HG02588 (cell line): ENCODE measurements around the gene CNNM1.

Experiments
- ATAC-seq: cut with Tn5 transposase; IDR thresholded peaks from one replicate; pipeline ENCODE4 v1.9.1; 2021; ENCODE audit warnings: mild to moderate bottlenecking, moderate library complexity; ENCODE audit not compliant: unreplicated experiment

Gene CNNM1

DNA sequence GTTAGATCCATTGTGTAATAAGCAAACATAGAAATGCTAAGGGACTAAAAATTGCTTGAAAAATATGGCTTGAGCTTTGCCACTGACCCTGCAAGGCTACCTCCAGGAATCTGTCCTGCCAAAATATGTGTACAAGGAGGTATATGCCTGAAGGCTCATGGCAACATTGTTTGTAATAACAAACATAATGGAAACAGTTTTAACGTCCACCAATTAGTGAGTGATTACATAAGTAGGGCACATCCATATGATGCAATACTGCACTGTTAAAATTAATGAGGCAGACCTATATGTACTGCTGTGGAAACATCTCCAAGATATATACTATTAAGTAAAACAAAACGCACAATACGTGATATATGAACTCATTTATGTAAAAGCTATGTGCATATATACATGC lies 114.3 kb downstream of the CNNM1 start:
- ATAC-seq: no peak
